ENCODE measurements around the gene HNRNPUL1. TPM values are rescaled to one million over a fixed set of nuclear protein-coding genes. Genes with fewer than 3 reads are reported as not detected.

HNRNPUL1 gene
- total and polyA plus RNA-seq, 2 of the 8 experiments (the other 6 are each of a cell fraction or from before 2014, with no cell fraction given): 99.5 to 264 TPM

GRCh38 chr19:41311613-41312012 lies 47.4 kb downstream of the HNRNPUL1 start:
- Histone ChIP-seq H4K8ac (ENCODE audit: extremely low read depth, insufficient read depth, low read length) (no peak overlapping the region; the same call in 1 of the 2 replicates), H3K4ac (replicated peaks; ENCODE audit: insufficient read length, low read depth, low read length) (no peak overlapping the region), H2BK20ac (ENCODE audit: low read length) (no peak overlapping the region), H3K56ac (replicated peaks; ENCODE audit: insufficient read length, low read depth, low read length) (no peak overlapping the region), H4K5ac (ENCODE audit: insufficient read length, low read depth, low read length) (no peak overlapping the region), H3K18ac (ENCODE audit: extremely low read depth, low read length) (no peak overlapping the region), H2BK15ac (ENCODE audit: low read length) (no peak overlapping the region), H2AK5ac (ENCODE audit: low read depth, low read length) (no peak overlapping the region), H2BK12ac (ENCODE audit: low read depth, low read length) (no peak overlapping the region), H2BK5ac (ENCODE audit: low read depth, low read length) (no peak overlapping the region), H3K27ac (ENCODE audit: low read depth, low read length) (no peak overlapping the region), H2AFZ (ENCODE audit: low read length) (no peak overlapping the region), H3K4me1 (replicated peaks in 1 of 4; ENCODE audit: control insufficient read depth in 3 of 4, insufficient read depth in 4 of 4, low read length in 3 of 4) (peaks cover 0 to 10% (median under 1%) of the 10 kb centered on the region in 4 experiments; a peak in 3 of 7 replicates), H3K9me3 (ENCODE audit: insufficient read depth in 2 of 2, low read depth in 1 of 2, low read length in 1 of 2) (peaks cover 0 to 2% of the 10 kb centered on the region in 2 experiments; a peak in 1 of 4 replicates), H3K23ac (ENCODE audit: insufficient read length) (no peak overlapping the region), H4K91ac (replicated peaks; ENCODE audit: insufficient read length, low read length) (no peak overlapping the region), H3K79me2 (ENCODE audit: control insufficient read depth in 1 of 2, insufficient read depth in 2 of 2, low read length in 2 of 2) (peaks cover 0 to 8% of the 10 kb centered on the region in 2 experiments; a peak in 2 of 4 replicates), H3K4me3 (ENCODE audit: extremely low read depth in 1 of 4, insufficient read depth in 2 of 4, low read depth in 3 of 4, low read length in 4 of 4) (no peak overlapping the region), H3K14ac (ENCODE audit: insufficient read length) (no peak overlapping the region), H3K79me1 (ENCODE audit: low read depth, low read length) (peaks cover 7% of the 10 kb centered on the region; the same call in 1 of the 2 replicates), H2BK120ac (replicated peaks; ENCODE audit: low read depth, low read length) (no peak overlapping the region), H3K4me2 (ENCODE audit: insufficient read depth in 1 of 2, low read depth in 2 of 2, low read length in 2 of 2) (peak overlapping the region in 1 of 2 experiments; percentile 83; a peak in 1 of 4 replicates), H4K20me1 (replicated peaks in 1 of 2; ENCODE audit: control insufficient read depth in 1 of 2, insufficient read depth in 2 of 2, low read length in 2 of 2) (peaks cover 0 to 3% of the 10 kb centered on the region in 2 experiments), H3K9ac (replicated peaks in 1 of 4; ENCODE audit: extremely low read depth in 1 of 4, low read depth in 3 of 4, low read length in 3 of 4) (no peak overlapping the region), H3K23me2 (ENCODE audit: low read depth, low read length) (peaks cover 7% of the 10 kb centered on the region), H3K36me3 (ENCODE audit: control insufficient read depth in 2 of 4, insufficient read depth in 4 of 4, low read length in 3 of 4) (peaks cover 7 to 21% (median 10%) of the 10 kb centered on the region in 4 experiments; a peak in 6 of 8 replicates), H3K27me3 (replicated peaks in 1 of 4; ENCODE audit: control insufficient read depth in 3 of 4, extremely low read depth in 1 of 4, insufficient read depth in 3 of 4, low read length in 3 of 4) (no peaks in the 10 kb centered on the region)
- ChIA-PET POLR2A (ENCODE audit: partially characterized antibody) (interaction anchor here (0.6 to 22.6 kb wide), 4 partner anchors 10 to 528 kb away, joined by 3 to 579 read pairs (median 70); partner anchors contain the start of gene HNRNPUL1), CTCF (ENCODE audit: partially characterized antibody) (interaction anchor here (0.6 to 2.1 kb wide), 3 partner anchors 10 to 1470 kb away, joined by 3 to 15 read pairs (median 3); no protein-coding TSS in a partner anchor)
- FAIRE-seq (no peak), DNase-seq (ENCODE audit: low read depth in 1 of 2, low spot score in 2 of 2) (no peak)
- WGBS, 2 experiments (ENCODE audit: extremely low coverage in 1 of 2, insufficient coverage in 1 of 2, insufficient read length in 1 of 2, insufficient replicate concordance in 2 of 2, low coverage in 1 of 2, low lambda C conversion rate in 2 of 2, missing lambda C conversion rate in 1 of 2): 90% methylated on average over 8 of the region's 8 CpGs; no CpG with 5 or more reads in 1 of the 2 experiments
- TF ChIP-seq TEAD4 (IDR thresholded peaks at IDR 0.05; ENCODE audit: low read depth, low read length) (no peak), SP2 (IDR thresholded peaks at IDR 0.05; ENCODE audit: low read length) (no peak)
